Camera-type eye (tissue), 1 donor: ENCODE results near the gene CADM2. TPM values are rescaled to one million over a fixed set of nuclear protein-coding genes. Genes with fewer than 3 reads are reported as not detected.

Source experiments
- total RNA-seq: library from RNA; depleted of rRNA; stranded (reverse); fragments of >200 nt; gene quantifications from one replicate; pipeline ENCODE4 v1.2.3, GENCODE V29; 2014

CADM2 gene
- 137 TPM for total RNA-seq

GRCh38 chr3:84958495-84959469 is at the start of gene CADM2:
CADM2 (plus strand) TSS chr3:84958989.

